Measurements from ENCODE around the gene ZDHHC11.
"Not testable (repeated sequence)": the region's sequence is repeated elsewhere in the genome, so short reads cannot be mapped to it uniquely, and the experiment has no call there.

Gene ZDHHC11

DNA sequence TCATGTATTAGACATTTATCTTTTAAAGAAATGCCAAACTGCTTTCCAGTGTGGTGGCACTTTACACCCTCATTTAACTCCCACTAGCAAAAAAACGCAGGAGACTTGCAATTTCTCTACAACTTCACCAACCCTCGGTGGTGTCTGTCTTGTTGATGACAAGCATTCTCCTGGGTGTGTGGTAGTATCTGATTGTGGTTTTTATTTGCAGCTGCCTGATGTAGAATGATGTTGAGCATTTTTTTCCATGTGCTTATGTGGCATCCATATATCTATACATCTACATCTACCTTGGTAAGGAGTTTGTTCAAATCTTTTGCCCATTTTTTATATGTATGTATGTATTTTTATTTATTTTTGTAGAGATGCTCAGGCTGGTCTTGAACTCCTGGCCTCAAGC lies 16.8 kb downstream of the ZDHHC11 start:
- not testable (repeated sequence) for H3K36me3 Mint-ChIP-seq (ENCODE audit: low read depth); H3K27ac Mint-ChIP-seq; H3K9me3 Mint-ChIP-seq; H3K27me3 Mint-ChIP-seq (ENCODE audit: low read depth); H3K4me1 Mint-ChIP-seq (ENCODE audit: low read depth); H3K4me3 Mint-ChIP-seq

DNA sequence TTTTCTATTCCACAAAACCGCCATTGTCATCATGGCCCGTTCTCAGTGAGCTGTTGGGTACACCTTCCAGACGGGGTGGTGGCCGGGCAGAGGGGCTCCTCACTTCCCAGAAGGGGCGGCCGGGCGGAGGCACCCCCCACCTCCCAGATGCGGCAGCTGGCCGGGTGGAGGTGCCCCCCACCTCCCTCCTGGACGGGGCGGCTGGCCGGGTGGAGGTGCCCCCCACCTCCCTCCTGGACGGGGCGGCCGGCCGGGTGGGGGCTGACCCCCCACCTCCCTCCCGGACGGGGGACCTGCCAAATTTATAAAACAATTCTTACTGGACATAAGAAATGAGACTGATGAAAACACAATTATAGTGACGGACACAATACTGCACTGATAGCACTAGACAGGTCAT lies 22.6 kb downstream of the ZDHHC11 start:
- H3K4me1 Mint-ChIP-seq (ENCODE audit: low read depth); H3K9me3 Mint-ChIP-seq; H3K4me3 Mint-ChIP-seq; H3K27ac Mint-ChIP-seq; H3K27me3 Mint-ChIP-seq (ENCODE audit: low read depth): not testable (repeated sequence)
- H3K36me3 Mint-ChIP-seq (ENCODE audit: low read depth) = peaks cover 13% of the 10 kb centered on the region

DNA sequence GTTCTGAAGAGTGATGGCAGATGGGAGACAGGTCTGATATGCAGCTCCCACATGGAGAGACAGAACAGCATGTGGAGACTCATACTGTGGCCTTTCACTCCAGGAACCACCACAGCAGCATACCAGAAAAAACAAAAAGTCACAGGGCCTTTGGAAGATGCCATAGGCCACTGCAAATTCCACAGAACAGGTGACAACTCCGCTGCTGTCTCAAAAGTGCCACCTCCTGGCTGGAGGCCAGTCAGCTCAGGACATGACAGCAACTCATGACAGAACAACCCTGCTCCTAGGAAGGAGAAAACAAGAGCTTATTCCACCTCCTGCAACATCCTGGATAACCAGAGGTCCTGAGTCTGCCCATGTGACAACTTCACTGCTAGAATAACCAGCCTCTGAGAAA lies 25.2 kb downstream of the ZDHHC11 start:
- not testable (repeated sequence) for H3K4me3 Mint-ChIP-seq; H3K27ac Mint-ChIP-seq; H3K27me3 Mint-ChIP-seq (ENCODE audit: low read depth); H3K4me1 Mint-ChIP-seq (ENCODE audit: low read depth); H3K9me3 Mint-ChIP-seq
- peaks cover 20% of the 10 kb centered on the region for H3K36me3 Mint-ChIP-seq (ENCODE audit: low read depth)

DNA sequence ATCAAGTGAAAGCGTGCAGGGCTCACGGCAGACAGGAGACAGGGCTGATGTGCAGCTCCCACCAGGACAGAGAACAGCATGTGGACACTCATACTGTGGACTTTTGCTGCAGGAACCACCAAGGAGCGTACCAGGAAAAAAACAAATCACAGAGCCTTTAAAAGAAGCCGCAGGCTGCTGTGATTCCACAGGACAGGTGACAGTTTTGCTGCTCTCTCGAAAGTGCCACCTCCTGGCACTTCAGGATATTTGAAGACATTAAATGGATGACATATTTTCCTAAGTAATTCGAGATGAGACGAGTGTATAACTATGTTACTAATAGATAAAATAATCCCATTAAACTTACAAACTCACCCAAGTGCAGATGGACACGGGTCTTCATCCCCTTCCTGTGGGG lies 29.3 kb downstream of the ZDHHC11 start:
- Mint-ChIP-seq H3K27ac (no peak overlapping the region), H3K4me1 (ENCODE audit: low read depth) (no peaks in the 10 kb centered on the region), H3K9me3 (no peaks in the 10 kb centered on the region), H3K27me3 (ENCODE audit: low read depth) (no peaks in the 10 kb centered on the region), H3K4me3 (no peak overlapping the region), H3K36me3 (ENCODE audit: low read depth) (peaks cover 20% of the 10 kb centered on the region)

DNA sequence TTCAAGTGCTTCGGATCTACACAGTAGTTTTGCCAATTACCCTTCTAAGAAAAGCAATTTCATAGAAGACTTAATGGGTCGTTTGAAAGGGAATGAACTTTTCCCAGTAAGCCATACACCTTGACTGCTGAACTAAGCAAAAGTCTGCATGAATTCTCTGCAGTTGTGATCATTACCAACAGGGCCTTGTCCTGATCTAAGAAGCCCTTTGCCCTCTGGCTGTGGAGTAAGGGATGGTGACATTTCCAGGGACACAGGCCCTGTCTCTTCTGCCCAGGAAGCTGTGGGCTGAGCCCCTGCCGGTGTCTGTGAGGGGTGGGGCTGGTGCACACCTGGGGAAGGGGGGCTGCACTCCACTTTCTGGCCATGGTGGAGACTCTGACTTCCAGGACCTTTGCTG lies 30.5 kb downstream of the ZDHHC11 start:
- H3K27me3 Mint-ChIP-seq (ENCODE audit: low read depth) = no peaks in the 10 kb centered on the region
- no peaks in the 10 kb centered on the region for H3K4me1 Mint-ChIP-seq (ENCODE audit: low read depth)
- H3K27ac Mint-ChIP-seq = no peak overlapping the region
- peaks cover 5% of the 10 kb centered on the region for H3K9me3 Mint-ChIP-seq
- H3K36me3 Mint-ChIP-seq (ENCODE audit: low read depth) = peaks cover 25% of the 10 kb centered on the region
- H3K4me3 Mint-ChIP-seq = no peak overlapping the region

DNA sequence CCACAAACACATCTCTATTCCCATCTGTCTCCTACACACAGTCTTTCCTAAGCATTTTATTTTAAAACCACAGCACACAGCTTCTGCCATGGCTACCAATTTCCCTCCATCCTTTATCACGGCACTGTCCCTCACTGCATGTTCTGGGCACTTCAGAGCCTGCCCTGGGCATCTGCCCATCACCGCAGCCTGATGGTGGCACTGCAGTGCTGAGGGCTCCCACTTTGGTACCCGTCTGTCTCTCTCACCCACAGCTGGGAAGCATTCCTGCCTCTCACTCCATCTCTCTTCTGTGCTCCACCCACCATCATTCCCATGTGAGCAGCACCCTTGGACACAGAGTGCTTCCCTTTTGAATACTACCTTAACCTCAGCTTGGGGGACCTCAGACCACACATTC lies 31.7 kb downstream of the ZDHHC11 start:
- no peak overlapping the region for H3K27ac Mint-ChIP-seq
- no peak overlapping the region for H3K4me3 Mint-ChIP-seq
- H3K36me3 Mint-ChIP-seq (ENCODE audit: low read depth) = peaks cover 23% of the 10 kb centered on the region
- peaks cover 5% of the 10 kb centered on the region for H3K9me3 Mint-ChIP-seq
- no peaks in the 10 kb centered on the region for H3K4me1 Mint-ChIP-seq (ENCODE audit: low read depth)
- no peaks in the 10 kb centered on the region for H3K27me3 Mint-ChIP-seq (ENCODE audit: low read depth)

DNA sequence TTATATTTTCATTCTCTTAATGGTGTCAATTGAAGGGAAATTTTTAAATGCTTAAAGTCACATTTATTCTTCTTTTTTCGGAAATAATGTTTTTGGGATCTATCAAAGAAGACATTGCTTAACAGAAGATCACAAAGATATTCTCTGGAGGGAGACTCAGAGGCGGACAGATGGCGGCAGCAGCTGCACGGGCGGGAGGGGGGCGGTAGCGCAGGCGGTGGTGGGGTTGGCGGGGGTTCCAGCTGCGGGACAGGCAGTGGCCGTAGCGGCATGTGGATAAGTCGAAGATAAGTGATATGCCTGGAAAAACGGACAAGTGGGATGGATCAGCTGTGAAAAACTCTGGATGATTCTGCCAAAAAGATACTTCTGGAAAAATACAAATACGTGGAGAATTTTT lies 34.6 kb downstream of the ZDHHC11 start:
- Mint-ChIP-seq H3K4me1 (ENCODE audit: low read depth) (no peaks in the 10 kb centered on the region), H3K27me3 (ENCODE audit: low read depth) (no peaks in the 10 kb centered on the region), H3K9me3 (peaks cover 5% of the 10 kb centered on the region), H3K4me3 (no peak overlapping the region), H3K27ac (no peak overlapping the region), H3K36me3 (ENCODE audit: low read depth) (peaks cover 11% of the 10 kb centered on the region)

DNA sequence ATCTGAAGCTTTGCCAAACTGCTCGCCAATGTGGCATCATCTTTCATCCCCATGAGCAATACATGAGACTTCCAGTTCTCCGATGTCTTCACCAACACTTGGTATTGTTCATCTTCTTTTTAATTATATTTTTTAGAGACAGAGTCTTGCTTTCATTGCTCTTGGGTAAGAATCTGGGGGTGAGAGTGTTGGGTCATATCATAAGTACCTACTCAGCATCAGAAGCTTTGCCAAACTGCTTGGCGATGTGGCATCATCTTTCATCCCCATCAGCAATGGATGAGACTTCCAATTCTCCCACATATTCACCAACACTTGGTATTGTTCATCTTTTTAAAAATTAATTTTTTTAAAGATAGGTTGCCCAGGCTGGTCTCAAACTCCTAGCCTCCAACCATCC lies 35.3 kb downstream of the ZDHHC11 start:
- Mint-ChIP-seq H3K36me3 (ENCODE audit: low read depth) (peaks cover 11% of the 10 kb centered on the region), H3K27me3 (ENCODE audit: low read depth) (no peaks in the 10 kb centered on the region), H3K4me3 (no peak overlapping the region), H3K4me1 (ENCODE audit: low read depth) (no peaks in the 10 kb centered on the region), H3K27ac (no peak overlapping the region), H3K9me3 (peaks cover 5% of the 10 kb centered on the region)

DNA sequence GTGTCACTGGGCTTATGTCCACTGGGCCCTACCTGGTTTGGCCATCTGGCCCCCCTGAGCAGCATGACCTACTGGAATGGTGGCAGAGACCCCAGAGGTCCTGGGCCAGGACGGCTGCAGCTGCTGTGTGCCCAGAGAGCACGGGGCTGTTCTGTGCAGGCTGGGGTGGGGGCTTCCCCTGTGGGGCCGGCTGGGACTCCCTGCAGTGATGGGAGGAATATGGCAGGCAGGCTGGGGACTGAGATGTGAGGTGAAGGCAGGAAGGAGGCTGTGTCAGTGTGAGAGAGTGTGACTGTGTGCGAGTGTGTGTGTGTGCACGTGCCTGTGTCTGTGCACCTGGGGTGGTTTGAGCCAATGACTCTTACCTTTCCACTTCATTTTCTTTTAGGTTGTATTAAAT lies 37.2 kb downstream of the ZDHHC11 start:
- not testable (repeated sequence) for H3K27ac Mint-ChIP-seq; H3K4me3 Mint-ChIP-seq; H3K9me3 Mint-ChIP-seq; H3K27me3 Mint-ChIP-seq (ENCODE audit: low read depth); H3K4me1 Mint-ChIP-seq (ENCODE audit: low read depth)
- H3K36me3 Mint-ChIP-seq (ENCODE audit: low read depth) = peaks cover 11% of the 10 kb centered on the region

DNA sequence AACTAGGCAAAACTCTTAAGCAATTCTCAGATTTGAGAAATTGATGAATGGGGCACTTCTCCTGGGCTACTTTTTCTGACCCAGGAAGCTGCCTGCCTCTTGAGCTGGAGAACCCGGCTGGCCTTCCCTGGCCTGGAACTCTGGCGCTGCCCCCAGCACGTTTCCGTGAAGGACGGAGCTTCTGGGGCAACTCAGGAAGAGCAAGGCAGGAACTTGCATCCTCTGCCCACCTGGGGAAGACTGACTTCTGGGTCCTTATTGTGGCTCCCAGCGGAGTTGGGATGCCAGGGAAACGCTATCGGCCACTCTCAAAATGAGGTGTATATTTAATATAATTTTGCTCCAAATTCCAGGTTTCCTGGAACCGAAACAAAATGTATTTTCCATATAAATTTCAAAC lies 39.4 kb downstream of the ZDHHC11 start:
- H3K27ac Mint-ChIP-seq; H3K4me1 Mint-ChIP-seq (ENCODE audit: low read depth); H3K36me3 Mint-ChIP-seq (ENCODE audit: low read depth); H3K4me3 Mint-ChIP-seq; H3K27me3 Mint-ChIP-seq (ENCODE audit: low read depth); H3K9me3 Mint-ChIP-seq: not testable (repeated sequence)

DNA sequence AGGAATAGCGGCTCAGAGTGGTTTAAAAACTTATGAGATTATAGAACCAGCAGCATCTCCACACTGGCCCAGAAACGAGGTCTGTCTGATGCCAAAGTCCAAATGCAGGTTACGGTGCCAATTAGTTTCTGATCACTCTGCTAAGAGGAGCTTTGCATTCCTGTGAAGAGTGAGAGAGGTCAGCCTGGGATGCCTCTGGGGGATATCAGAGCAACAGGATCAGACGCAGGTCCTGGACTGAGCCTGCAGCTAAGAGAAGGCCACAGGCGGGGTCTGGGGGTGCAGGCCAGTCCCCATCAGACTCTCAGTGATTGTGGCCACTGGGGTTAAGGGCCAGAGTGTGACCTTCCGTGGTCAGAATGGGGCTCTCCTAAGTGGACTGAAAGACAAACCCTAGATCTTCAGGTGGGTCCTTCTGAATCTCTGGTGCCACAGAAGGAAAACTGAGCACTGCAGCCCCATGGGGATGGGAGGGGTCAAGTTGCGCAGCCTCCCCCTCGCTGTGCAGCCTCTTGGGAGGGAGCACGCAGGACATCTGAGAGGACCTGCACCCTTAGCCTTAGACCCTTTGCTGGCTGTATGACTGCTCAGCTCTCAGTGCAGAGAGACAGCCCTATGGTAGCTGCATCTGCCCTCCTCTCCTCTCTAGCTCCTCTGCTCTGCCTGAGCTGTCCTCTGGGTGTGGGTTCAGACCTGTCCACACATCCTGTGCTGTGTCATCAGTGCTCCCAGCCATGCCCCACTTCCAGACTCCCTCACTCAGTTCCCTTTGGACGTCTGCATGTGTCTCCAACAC lies 42.9 kb downstream of the ZDHHC11 start:
- H3K4me3 Mint-ChIP-seq; H3K27ac Mint-ChIP-seq; H3K4me1 Mint-ChIP-seq (ENCODE audit: low read depth); H3K27me3 Mint-ChIP-seq (ENCODE audit: low read depth); H3K36me3 Mint-ChIP-seq (ENCODE audit: low read depth): not testable (repeated sequence)
- peaks cover 14% of the 10 kb centered on the region for H3K9me3 Mint-ChIP-seq

DNA sequence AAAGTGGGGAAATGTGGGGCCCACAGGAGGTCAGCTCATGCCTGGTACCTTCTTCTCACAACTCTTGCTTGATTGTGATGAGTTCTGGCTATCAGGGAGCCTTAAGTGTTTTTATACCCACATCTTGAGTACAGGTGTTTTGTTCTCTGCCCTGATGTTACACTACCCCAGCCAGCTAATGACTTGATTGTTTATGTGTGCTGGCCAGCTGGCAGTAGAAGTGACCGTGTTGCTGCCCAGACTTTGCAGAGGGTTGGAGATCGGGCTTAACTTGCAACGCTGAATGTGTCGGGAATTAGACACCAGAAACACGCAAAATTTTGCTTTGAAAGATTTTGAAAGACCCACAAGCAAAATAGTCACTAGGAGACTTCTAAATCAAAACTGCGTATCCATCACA lies 49.3 kb downstream of the ZDHHC11 start:
- Mint-ChIP-seq H3K27ac (no peak overlapping the region), H3K4me3 (no peak overlapping the region), H3K36me3 (ENCODE audit: low read depth) (peaks cover 15% of the 10 kb centered on the region), H3K9me3 (peaks cover 20% of the 10 kb centered on the region), H3K27me3 (ENCODE audit: low read depth) (no peaks in the 10 kb centered on the region), H3K4me1 (ENCODE audit: low read depth) (no peaks in the 10 kb centered on the region)

DNA sequence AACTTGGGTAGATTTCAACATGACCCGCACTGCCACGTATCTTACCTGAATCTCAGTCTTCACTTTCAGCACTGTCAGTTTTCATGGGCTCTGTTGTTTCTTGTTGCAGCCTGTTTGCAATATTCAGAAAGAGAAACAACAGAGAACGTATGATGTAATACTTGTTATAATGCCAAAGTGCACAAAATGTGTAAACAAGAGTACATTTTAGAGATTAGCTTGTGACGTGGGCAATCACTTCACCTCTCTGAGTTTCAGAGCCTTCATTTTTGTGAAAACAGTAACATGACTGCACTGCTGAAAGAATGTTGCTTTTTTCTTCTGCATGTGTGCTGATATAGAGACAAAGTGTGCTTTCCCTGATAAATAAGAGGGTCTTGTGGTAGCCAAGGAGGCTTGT lies 49.7 kb downstream of the ZDHHC11 start:
- H3K4me1 Mint-ChIP-seq (ENCODE audit: low read depth); H3K27me3 Mint-ChIP-seq (ENCODE audit: low read depth): not testable (repeated sequence)

DNA sequence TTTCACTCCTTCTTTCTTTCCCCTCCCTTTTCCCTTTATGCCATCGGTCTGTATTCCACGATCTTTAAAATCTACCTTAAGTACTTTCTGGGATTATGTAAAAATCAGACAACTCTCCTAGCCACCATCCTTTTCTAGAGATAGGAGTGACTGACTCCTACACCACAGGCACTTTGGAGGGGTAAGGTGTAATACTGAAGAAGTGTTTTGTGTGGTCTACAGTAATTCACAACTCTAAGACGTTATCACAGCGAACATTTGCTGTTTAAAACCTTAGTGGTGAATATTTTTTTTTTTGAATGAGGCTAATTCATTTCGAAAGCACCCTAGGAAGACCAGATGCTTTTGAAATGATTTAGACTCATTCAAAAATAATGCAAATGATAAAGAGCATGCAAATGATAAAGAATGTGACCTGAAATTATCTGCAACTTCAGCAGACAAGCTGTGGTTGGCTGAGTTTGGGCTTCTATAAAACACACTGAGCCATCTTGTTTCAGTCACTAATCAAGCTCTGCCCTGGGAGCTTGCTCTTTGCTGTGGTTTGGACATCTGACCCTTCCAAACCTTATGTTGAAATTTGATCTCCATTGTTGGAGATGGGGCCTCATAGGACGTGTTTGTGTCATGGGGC lies 52.2 kb downstream of the ZDHHC11 start:
- H3K27ac Mint-ChIP-seq; H3K4me1 Mint-ChIP-seq (ENCODE audit: low read depth); H3K4me3 Mint-ChIP-seq; H3K27me3 Mint-ChIP-seq (ENCODE audit: low read depth): not testable (repeated sequence)
- Mint-ChIP-seq H3K36me3 (ENCODE audit: low read depth) (peaks cover 16% of the 10 kb centered on the region), H3K9me3 (peaks cover 26% of the 10 kb centered on the region)

More for the DNA sequence above, 49.7 kb downstream of the ZDHHC11 start:
- not testable (repeated sequence) for H3K4me3 Mint-ChIP-seq, H3K27ac Mint-ChIP-seq
- H3K9me3 Mint-ChIP-seq = peaks cover 20% of the 10 kb centered on the region
- peaks cover 15% of the 10 kb centered on the region for H3K36me3 Mint-ChIP-seq (ENCODE audit: low read depth)

DNA sequence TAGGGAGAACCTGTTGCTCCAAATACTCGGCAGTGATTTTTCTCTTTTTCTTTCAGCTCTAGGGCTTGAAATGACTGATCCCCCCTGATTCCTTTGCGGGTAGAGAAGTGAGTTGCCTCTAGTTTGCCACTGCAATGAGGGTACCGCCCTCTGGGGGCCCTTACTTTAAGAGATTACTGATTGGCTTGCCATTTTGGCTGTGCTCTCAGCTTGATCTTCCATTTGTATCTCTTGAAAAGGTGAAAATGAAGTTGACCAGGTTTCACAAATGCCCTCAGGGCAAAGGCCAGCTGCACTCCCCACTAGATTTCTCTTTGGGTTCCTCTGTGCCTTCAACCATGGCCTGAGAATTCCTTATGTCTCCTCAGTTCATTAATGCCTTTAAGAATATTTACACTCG lies 52.8 kb downstream of the ZDHHC11 start:
- Mint-ChIP-seq H3K9me3 (peaks cover 26% of the 10 kb centered on the region), H3K36me3 (ENCODE audit: low read depth) (peaks cover 13% of the 10 kb centered on the region)
- not testable (repeated sequence) for H3K27me3 Mint-ChIP-seq (ENCODE audit: low read depth); H3K27ac Mint-ChIP-seq; H3K4me1 Mint-ChIP-seq (ENCODE audit: low read depth); H3K4me3 Mint-ChIP-seq
